Measurements from ENCODE around the gene RPS19BP1.

The RPS19BP1 gene

GRCh38 chr22:39500101-39500500 is 32.4 kb downstream of the RPS19BP1 start:
- TF ChIP-seq CTCF (IDR thresholded peaks at IDR 0.05; ENCODE audit: insufficient read depth, low read length, poor library complexity, severe bottlenecking) (no peak), EZH2phosphoT487 (conservative IDR thresholded peaks at IDR 0.05; ENCODE audit: low read length) (no peak)
- no peaks in the 10 kb centered on the region for H3K27me3 ChIP-seq (ENCODE audit: low read length)
- H3F3A ChIP-seq (ENCODE audit: insufficient read depth): no peaks in the 10 kb centered on the region
- no peak overlapping the region for H2AFZ ChIP-seq (ENCODE audit: low read depth, low read length, severe bottlenecking)
- H4K20me1 ChIP-seq (ENCODE audit: low read depth, low read length): no peaks in the 10 kb centered on the region
- H3K4me3 ChIP-seq (ENCODE audit: insufficient read depth, low read length, poor library complexity, severe bottlenecking): no peak overlapping the region
- H3K4me2 ChIP-seq (ENCODE audit: low read depth, low read length, poor library complexity, severe bottlenecking): no peak overlapping the region
- H3K36me3 ChIP-seq (ENCODE audit: low read length): no peaks in the 10 kb centered on the region
- no peaks in the 10 kb centered on the region for H3K9me3 ChIP-seq (ENCODE audit: insufficient read depth, low read length)
- no peak overlapping the region for H3K9ac ChIP-seq (ENCODE audit: low read length)
- no peak overlapping the region for H3K27ac ChIP-seq (ENCODE audit: low read depth, low read length)
- H3K79me2 ChIP-seq (ENCODE audit: insufficient read depth, low read length): peaks cover 27% of the 10 kb centered on the region
- no peaks in the 10 kb centered on the region for H3K9me2 ChIP-seq (replicated peaks; ENCODE audit: insufficient read depth, low read length)

DNA sequence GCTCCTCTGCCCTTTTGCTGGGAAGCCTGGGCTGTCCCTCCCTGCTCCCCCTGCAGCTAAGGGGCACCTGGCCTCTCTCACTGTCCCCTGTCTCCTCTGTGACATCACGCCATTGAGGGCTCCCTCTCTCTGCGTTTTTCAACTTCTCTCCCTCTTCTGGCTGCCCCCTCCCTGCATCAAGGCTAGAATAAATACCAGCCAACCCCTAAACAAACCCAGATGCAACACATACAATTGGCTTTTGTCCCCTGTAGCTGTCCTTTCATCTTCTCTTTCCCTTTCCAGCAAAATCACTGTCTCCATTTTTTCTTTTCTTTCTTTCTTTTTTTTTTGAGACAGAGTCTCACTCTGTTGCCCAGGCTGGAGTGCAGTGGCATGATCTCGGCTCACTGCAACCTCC is 33.7 kb downstream of the RPS19BP1 start:
- H3K36me3 ChIP-seq (ENCODE audit: low read length): no peaks in the 10 kb centered on the region
- H3F3A ChIP-seq (ENCODE audit: insufficient read depth): peaks cover 5% of the 10 kb centered on the region; the same call in 1 of the 2 replicates
- no peaks in the 10 kb centered on the region for H3K27me3 ChIP-seq (ENCODE audit: low read length)
- H3K4me2 ChIP-seq (ENCODE audit: low read depth, low read length, poor library complexity, severe bottlenecking): no peak overlapping the region
- H2AFZ ChIP-seq (ENCODE audit: low read depth, low read length, severe bottlenecking): no peak overlapping the region
- H3K27ac ChIP-seq (ENCODE audit: low read depth, low read length): no peak overlapping the region
- no peaks in the 10 kb centered on the region for H3K9me2 ChIP-seq (replicated peaks; ENCODE audit: insufficient read depth, low read length)
- H3K4me3 ChIP-seq (ENCODE audit: insufficient read depth, low read length, poor library complexity, severe bottlenecking): no peak overlapping the region
- H3K79me2 ChIP-seq (ENCODE audit: insufficient read depth, low read length): peaks cover 14% of the 10 kb centered on the region
- no peaks in the 10 kb centered on the region for H3K9me3 ChIP-seq (ENCODE audit: insufficient read depth, low read length)
- H4K20me1 ChIP-seq (ENCODE audit: low read depth, low read length): no peaks in the 10 kb centered on the region
- TF ChIP-seq CTCF (IDR thresholded peaks at IDR 0.05; ENCODE audit: insufficient read depth, low read length, poor library complexity, severe bottlenecking) (no peak), EZH2phosphoT487 (conservative IDR thresholded peaks at IDR 0.05; ENCODE audit: low read length) (no peak)
- no peak overlapping the region for H3K9ac ChIP-seq (ENCODE audit: low read length)

- peaks cover 10% of the 10 kb centered on the region for H3F3A ChIP-seq (ENCODE audit: insufficient read depth)
- H3K4me3 ChIP-seq (ENCODE audit: insufficient read depth, low read length, poor library complexity, severe bottlenecking): no peak overlapping the region
- no peak overlapping the region for H2AFZ ChIP-seq (ENCODE audit: low read depth, low read length, severe bottlenecking)
- H3K4me2 ChIP-seq (ENCODE audit: low read depth, low read length, poor library complexity, severe bottlenecking): no peak overlapping the region
- no peaks in the 10 kb centered on the region for H4K20me1 ChIP-seq (ENCODE audit: low read depth, low read length)
- no peaks in the 10 kb centered on the region for H3K9me2 ChIP-seq (replicated peaks; ENCODE audit: insufficient read depth, low read length)
- peaks cover 10% of the 10 kb centered on the region for H3K79me2 ChIP-seq (ENCODE audit: insufficient read depth, low read length)
- H3K9ac ChIP-seq (ENCODE audit: low read length): no peak overlapping the region
- H3K27me3 ChIP-seq (ENCODE audit: low read length): no peaks in the 10 kb centered on the region
- no peaks in the 10 kb centered on the region for H3K9me3 ChIP-seq (ENCODE audit: insufficient read depth, low read length)
- TF ChIP-seq CTCF (IDR thresholded peaks at IDR 0.05; ENCODE audit: insufficient read depth, low read length, poor library complexity, severe bottlenecking) (no peak), EZH2phosphoT487 (conservative IDR thresholded peaks at IDR 0.05; ENCODE audit: low read length) (no peak)
- no peak overlapping the region for H3K27ac ChIP-seq (ENCODE audit: low read depth, low read length)
- no peaks in the 10 kb centered on the region for H3K36me3 ChIP-seq (ENCODE audit: low read length)
These were observed 34.2 kb downstream of the RPS19BP1 start for GRCh38 chr22:39498368-39498767.
